ENCODE measurements around the gene UBAP2L.
"Not testable (repeated sequence)": the region's sequence is repeated elsewhere in the genome, so short reads cannot be mapped to it uniquely, and the experiment has no call there.

Gene UBAP2L

DNA sequence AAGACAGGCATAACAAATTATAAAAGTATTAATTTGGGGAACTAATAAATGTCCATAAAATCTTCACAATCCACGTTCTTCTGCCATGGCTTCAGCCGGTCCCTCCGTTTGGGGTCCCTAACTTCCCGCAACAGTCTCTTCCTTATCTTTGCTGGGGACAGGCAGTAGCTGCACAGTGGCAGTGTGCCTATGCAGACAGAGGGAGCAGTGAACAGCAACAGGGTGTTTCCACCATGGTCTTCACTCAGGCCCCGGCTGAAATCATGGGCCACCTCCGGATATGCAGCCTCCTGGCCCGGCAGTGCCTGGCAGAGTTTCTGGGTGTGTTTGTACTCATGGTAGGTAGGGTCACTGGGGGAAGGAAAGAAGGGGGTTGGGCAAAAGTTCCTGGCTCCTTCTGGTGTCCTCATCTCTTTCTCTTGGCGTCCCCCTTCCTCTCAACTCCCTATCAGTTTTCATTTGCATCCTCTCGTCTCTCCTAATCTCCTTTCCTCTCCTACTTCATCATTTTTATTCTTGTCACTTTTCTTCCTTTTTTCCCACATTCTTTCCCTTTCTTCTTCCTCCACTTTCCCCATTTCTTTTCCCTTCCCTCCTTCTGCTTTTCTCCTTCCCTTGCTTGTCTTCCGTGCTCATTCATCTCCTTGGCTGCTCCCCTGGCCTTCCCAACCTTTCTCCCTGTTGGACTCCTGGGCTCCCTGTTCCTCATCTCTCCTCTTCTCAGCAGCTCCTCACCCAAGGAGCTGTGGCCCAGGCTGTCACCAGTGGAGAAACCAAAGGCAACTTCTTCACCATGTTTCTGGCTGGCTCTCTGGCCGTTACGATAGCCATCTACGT is 91.7 kb downstream of the UBAP2L start:
- not testable (repeated sequence) for DNase-seq

DNA sequence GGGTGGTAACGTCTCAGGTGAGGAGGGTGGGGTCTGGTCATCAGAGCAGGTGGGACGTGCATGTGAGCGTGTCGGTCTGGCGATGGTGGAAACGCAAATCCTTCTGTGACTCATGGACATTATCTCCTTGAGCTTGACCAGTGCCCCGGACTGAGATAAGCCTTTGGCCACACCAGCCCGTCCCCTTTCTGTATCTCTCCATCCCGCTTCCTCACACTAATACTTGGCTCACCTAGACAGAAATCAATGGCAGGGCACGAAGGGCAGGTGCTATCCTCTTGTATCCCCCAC is 92.3 kb downstream of the UBAP2L start:
- no peak for DNase-seq

GRCh38 chr1:154314226-154314625 is 93.5 kb downstream of the UBAP2L start:
- DNase-seq: not testable (repeated sequence)

DNA sequence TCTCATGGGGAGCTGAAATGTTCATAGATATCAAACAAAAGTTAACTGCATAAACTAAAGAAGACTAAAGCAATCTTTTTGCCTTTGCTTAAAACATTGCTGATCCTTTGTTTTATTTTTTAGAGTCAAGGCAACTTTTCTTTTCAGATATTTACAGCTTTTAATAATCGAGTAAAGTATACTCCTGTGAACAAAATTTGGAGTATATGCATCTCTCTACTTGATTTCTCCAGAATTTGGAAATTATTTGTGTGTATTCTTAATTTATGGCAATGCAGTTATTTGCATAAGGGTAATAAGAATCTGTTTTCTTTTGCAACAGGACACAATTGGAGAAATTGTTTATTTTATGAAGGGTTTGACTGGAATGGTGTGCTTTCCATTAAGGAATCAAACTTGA is 95.9 kb downstream of the UBAP2L start:
- no peak for DNase-seq

DNA sequence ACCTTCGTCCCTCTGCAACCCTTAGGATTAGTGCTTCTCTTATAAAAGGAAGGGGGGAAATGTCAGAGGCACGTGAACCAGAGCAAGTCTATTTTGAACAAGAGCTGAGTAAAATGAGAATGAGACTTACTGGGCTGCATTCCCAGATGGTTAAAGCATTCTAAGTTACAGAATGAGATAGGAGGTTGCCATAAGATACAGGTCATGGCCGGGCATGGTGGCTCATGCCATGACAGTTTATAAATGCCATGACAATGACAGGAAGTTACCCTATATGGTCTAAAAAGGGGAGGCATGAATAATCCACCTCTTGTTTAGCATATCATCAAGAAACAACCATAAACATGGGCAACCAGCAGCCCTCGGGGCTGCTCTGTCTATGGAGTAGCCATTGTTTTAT is 97.6 kb downstream of the UBAP2L start:
- DNase-seq: no peak

Measured in DMS79 treated with DMSO at 0.1 percent for 48 hours (cell line).